Ascending aorta (tissue), 2 donors: ENCODE data around the gene CGB2. TPM values are rescaled to one million over a fixed set of nuclear protein-coding genes. Genes with fewer than 3 reads are reported as not detected.

Experiments used
- DNase-seq, 2 donors: peaks; one replicate each; pipeline ENCODE4 v3.0.0-alpha.2; 2019; ENCODE audit warnings: low spot score in 2 of 2
- H3K27ac ChIP-seq, 2 donors: fragments of 200-600 bp; sonication (generic); one replicate each; pipeline ENCODE4 v1.5.1; 2016 to 2017; ENCODE audit warnings: mild to moderate bottlenecking in 1 of 2
- H3K27me3 ChIP-seq: fragments of 200-600 bp; sonication (generic); one replicate; pipeline ENCODE4 v1.5.1; 2017
- H3K36me3 ChIP-seq, 2 donors: fragments of 200-600 bp; sonication (generic); one replicate each; pipeline ENCODE4 v1.5.1; 2016
- H3K4me1 ChIP-seq, 2 donors: fragments of 200-600 bp; sonication (generic); one replicate each; pipeline ENCODE4 v1.5.1; 2016 to 2017; ENCODE audit warnings: mild to moderate bottlenecking in 1 of 2
- H3K4me3 ChIP-seq, 2 donors: fragments of 200-600 bp; sonication (generic); one replicate each; pipeline ENCODE4 v1.5.1; 2016 to 2017; ENCODE audit warnings: mild to moderate bottlenecking in 1 of 2
- H3K9me3 ChIP-seq, 2 donors: fragments of 200-600 bp; sonication (generic); one replicate each; pipeline ENCODE4 v1.5.1; 2016
- CTCF ChIP-seq, 3 experiments: fragments of 200-600 bp in 2 of 3; fragments of 450-650 bp in 1 of 3; sonication (generic) in 2 of 3; IDR thresholded peaks; one replicate each; pipeline ENCODE4 v1.5.1; 2016 to 2019; ENCODE audit warnings: antibody characterized with exemption in 3 of 3, mild to moderate bottlenecking in 1 of 3, moderate library complexity in 1 of 3
- intact Hi-C: fragments of 100-400 bp; cut with DNase I; formaldehyde crosslinking; loops from one replicate; pipeline ENCODE4 v1.15.1; 2023
- total RNA-seq: library from RNA; depleted of rRNA; stranded (reverse); fragments of >200 nt; gene quantifications from one replicate; pipeline ENCODE4 v1.1.0, GENCODE V29; 2016

The CGB2 gene
- total RNA-seq, 1 donor from 2014 or later, result not detected

GRCh38 chr19:48991873-48992580 lies 39.7 kb upstream of the CGB2 start:
- Histone ChIP-seq H3K36me3 (peaks cover 13 to 26% of the 10 kb centered on the region in 2 donors), H3K27me3 (no peaks in the 10 kb centered on the region), H3K27ac (peak overlapping the region; percentile 94), H3K4me1 (peaks cover 21 to 26% of the 10 kb centered on the region in 2 donors), H3K9me3 (no peaks in the 10 kb centered on the region), H3K4me3 (peak overlapping the region; percentile 58 to 81)
- DNase-seq, result peak in 1 of 2 donors; percentile 89
- no peak for TF ChIP-seq CTCF (IDR thresholded peaks at IDR 0.05)
- intact Hi-C loops, result loop anchor here (2.0 to 5.0 kb wide), 2 partner anchors 27 to 155 kb away; partner anchors contain the start of gene FTL

GRCh38 chr19:48992581-48993174 lies 39.0 kb upstream of the CGB2 start:
- no peak for DNase-seq
- no peak for TF ChIP-seq CTCF (IDR thresholded peaks at IDR 0.05)
- Histone ChIP-seq H3K4me1 (peaks cover 21 to 26% of the 10 kb centered on the region in 2 donors), H3K27me3 (no peaks in the 10 kb centered on the region), H3K27ac (peak overlapping the region; percentile 94), H3K36me3 (peaks cover 10 to 21% of the 10 kb centered on the region in 2 donors), H3K4me3 (peak overlapping the region; percentile 58 to 81), H3K9me3 (no peaks in the 10 kb centered on the region)
- intact Hi-C loops, result loop anchor here (1.0 to 5.0 kb wide), 5 partner anchors 13 to 155 kb away; partner anchors contain the start of genes FTL, NUCB1 and SNRNP70

GRCh38 chr19:48993175-48994034 lies 38.3 kb upstream of the CGB2 start, which contains the start of the genes GYS1 and RUVBL2:
GYS1 (minus strand) TSS chr19:48993309; CDS start chr19:48993112, 197 bp downstream.
RUVBL2 (plus strand) TSS chr19:48993887; CDS start chr19:48993912, 25 bp downstream.
- no peaks in the 10 kb centered on the region for H3K27me3 ChIP-seq
- no peaks in the 10 kb centered on the region for H3K9me3 ChIP-seq
- peak; percentile 99 to 100 for DNase-seq
- intact Hi-C loops, result loop anchor here (1.0 to 5.0 kb wide), 5 partner anchors 14 to 154 kb away; partner anchors contain the start of genes FTL, NUCB1 and SNRNP70
- TF ChIP-seq CTCF (IDR thresholded peaks at IDR 0.05), result peak; percentile 98 to 100 (median 99)
- peaks cover 21 to 26% of the 10 kb centered on the region in 2 donors for H3K4me1 ChIP-seq
- H3K36me3 ChIP-seq, result peaks cover 6 to 14% of the 10 kb centered on the region in 2 donors
- peak within 1 kb of the TSS; percentile 94 for H3K27ac ChIP-seq
- H3K4me3 ChIP-seq, result peak within 1 kb of the TSS; percentile 58 to 81

GRCh38 chr19:48994035-48994386 lies 37.7 kb upstream of the CGB2 start:
- Histone ChIP-seq H3K27me3 (no peaks in the 10 kb centered on the region), H3K36me3 (peaks cover 3 to 8% of the 10 kb centered on the region in 2 donors), H3K9me3 (no peaks in the 10 kb centered on the region), H3K4me1 (peaks cover 21 to 26% of the 10 kb centered on the region in 2 donors), H3K27ac (peak overlapping the region; percentile 94), H3K4me3 (peak overlapping the region; percentile 47 to 81)
- intact Hi-C loops, result loop anchor here (5.0 kb wide), 1 partner anchor 153 kb away; no protein-coding TSS in a partner anchor
- no peak for TF ChIP-seq CTCF (IDR thresholded peaks at IDR 0.05)
- DNase-seq, result no peak

- peak in 1 of 3 experiments; percentile 20 for TF ChIP-seq CTCF (IDR thresholded peaks at IDR 0.05)
- no peak overlapping the region for H3K27ac ChIP-seq
- peaks cover 7 to 8% of the 10 kb centered on the region in 2 donors for H3K36me3 ChIP-seq
- intact Hi-C loops, result no loop called here
- no peak for DNase-seq
- no peak overlapping the region for H3K4me3 ChIP-seq
- no peaks in the 10 kb centered on the region for H3K9me3 ChIP-seq
- no peaks in the 10 kb centered on the region for H3K27me3 ChIP-seq
- H3K4me1 ChIP-seq, result peaks cover 7 to 9% of the 10 kb centered on the region in 2 donors
These were observed 33.7 kb upstream of the CGB2 start for GRCh38 chr19:48997972-48998371.
